ENCODE measurements around the gene RC3H2.
"Not testable (repeated sequence)": the region's sequence is repeated elsewhere in the genome, so short reads cannot be mapped to it uniquely, and the experiment has no call there.

Gene RC3H2

GRCh38 chr9:122918310-122918709 is 13.2 kb upstream of the RC3H2 start:
- no peak for DNase-seq (ENCODE audit: low read depth)

GRCh38 chr9:122912964-122913673 is 8.0 kb upstream of the RC3H2 start, which contains the start of gene ZBTB6:
Gene ZBTB6, minus strand, starts transcription at chr9:122913323. Its CDS starts 1,251 bp downstream, at chr9:122912072.
- peak; percentile 63 for DNase-seq (ENCODE audit: low read depth)

- no peak for DNase-seq (ENCODE audit: low read depth)
Measured at GRCh38 chr9:122912671-122912963, 7.5 kb upstream of the RC3H2 start.

GRCh38 chr9:122906122-122906521 is 963 bp upstream of the RC3H2 start:
- DNase-seq (ENCODE audit: low read depth) = not testable (repeated sequence)

GRCh38 chr9:122904466-122904822 is 715 bp downstream of the RC3H2 start:
- peak; percentile 11 for DNase-seq (ENCODE audit: low read depth)

GRCh38 chr9:122900791-122901190 is 4.4 kb downstream of the RC3H2 start:
- no peak for DNase-seq (ENCODE audit: low read depth)

- no peak for DNase-seq (ENCODE audit: low read depth)
Measured at GRCh38 chr9:122897969-122898368, 7.2 kb downstream of the RC3H2 start.

GRCh38 chr9:122888480-122888879 is 16.7 kb downstream of the RC3H2 start:
- no peak for DNase-seq (ENCODE audit: low read depth)

- DNase-seq (ENCODE audit: low read depth) = no peak
Measured at GRCh38 chr9:122883125-122883524, 22.0 kb downstream of the RC3H2 start.

- no peak for DNase-seq (ENCODE audit: low read depth)
Measured at GRCh38 chr9:122879443-122879842, 25.7 kb downstream of the RC3H2 start.

GRCh38 chr9:122875523-122875922 is 29.6 kb downstream of the RC3H2 start:
- DNase-seq (ENCODE audit: low read depth) = no peak

GRCh38 chr9:122867276-122867675 is 37.9 kb downstream of the RC3H2 start:
- DNase-seq (ENCODE audit: low read depth) = not testable (repeated sequence)

- no peak for DNase-seq (ENCODE audit: low read depth)
Measured at GRCh38 chr9:122866079-122866478, 39.1 kb downstream of the RC3H2 start.

- DNase-seq (ENCODE audit: low read depth) = no peak
Measured at GRCh38 chr9:122865300-122865699, 39.9 kb downstream of the RC3H2 start.

GRCh38 chr9:122863407-122863806 is 41.8 kb downstream of the RC3H2 start:
- no peak for DNase-seq (ENCODE audit: low read depth)

GRCh38 chr9:122860319-122861142 is 44.6 kb downstream of the RC3H2 start:
- no peak for DNase-seq (ENCODE audit: low read depth)

- no peak for DNase-seq (ENCODE audit: low read depth)
Measured at GRCh38 chr9:122857815-122858214, 47.3 kb downstream of the RC3H2 start.

GRCh38 chr9:122852085-122852786 is 52.9 kb downstream of the RC3H2 start:
- not testable (repeated sequence) for DNase-seq (ENCODE audit: low read depth)

- DNase-seq (ENCODE audit: low read depth) = no peak
Measured at GRCh38 chr9:122848256-122848943, 56.8 kb downstream of the RC3H2 start.

GRCh38 chr9:122846371-122846940 is 58.7 kb downstream of the RC3H2 start:
- DNase-seq (ENCODE audit: low read depth) = no peak

GRCh38 chr9:122845116-122845515 is 60.0 kb downstream of the RC3H2 start:
- DNase-seq (ENCODE audit: low read depth) = no peak

GRCh38 chr9:122844137-122844536 is 61.0 kb downstream of the RC3H2 start:
- DNase-seq (ENCODE audit: low read depth) = no peak
